Lung (tissue), 12 donors: ENCODE measurements around the gene STARD4. TPM values are rescaled to one million over a fixed set of nuclear protein-coding genes. Genes with fewer than 3 reads are reported as not detected.

Source experiments
- ATAC-seq: fragments of 200-7000 bp; cut with Tn5 transposase; one replicate; pipeline ENCODE4 v1.9.1; 2020; ENCODE audit warnings: moderate number of reproducible peaks; ENCODE audit not compliant: insufficient read depth, low FRiP score
- DNase-seq, 3 donors: peaks; one replicate each; pipeline ENCODE4 v3.0.0-alpha.2; 2013 to 2017
- H3K27ac ChIP-seq, 2 donors: one replicate each; pipeline ENCODE4 v1.5.1; 2013; ENCODE audit warnings: mild to moderate bottlenecking in 2 of 2, moderate library complexity in 2 of 2, control low read depth in 1 of 2, inconsistent platforms in 1 of 2, low read depth in 1 of 2, low read length in 1 of 2
- H3K27me3 ChIP-seq, 3 donors: one replicate each; pipeline ENCODE4 v1.5.1; 2013; ENCODE audit warnings: low read length in 2 of 3; ENCODE audit not compliant: control insufficient read depth in 3 of 3, insufficient read depth in 3 of 3
- H3K36me3 ChIP-seq, 4 donors: one replicate each; pipeline ENCODE4 v1.5.1; 2013; ENCODE audit warnings: low read length in 4 of 4, mild to moderate bottlenecking in 1 of 4, moderate library complexity in 1 of 4; ENCODE audit not compliant: control insufficient read depth in 4 of 4, insufficient read depth in 4 of 4
- H3K4me1 ChIP-seq, 5 donors: one replicate each; pipeline ENCODE4 v1.5.1; 2013; ENCODE audit warnings: low read length in 5 of 5, mild to moderate bottlenecking in 2 of 5, moderate library complexity in 1 of 5; ENCODE audit not compliant: control insufficient read depth in 5 of 5, insufficient read depth in 5 of 5
- H3K4me3 ChIP-seq: one replicate; pipeline ENCODE4 v1.5.1; 2013; ENCODE audit warnings: mild to moderate bottlenecking, control low read depth, moderate library complexity
- H3K9ac ChIP-seq, 2 donors: one replicate each; pipeline ENCODE4 v1.5.1; 2013; ENCODE audit warnings: low read length in 2 of 2, control low read depth in 1 of 2; ENCODE audit not compliant: insufficient read depth in 1 of 2
- H3K9me3 ChIP-seq, 4 donors: one replicate each; pipeline ENCODE4 v1.5.1; 2013; ENCODE audit warnings: low read length in 3 of 4, mild to moderate bottlenecking in 1 of 4, moderate library complexity in 1 of 4; ENCODE audit not compliant: control insufficient read depth in 4 of 4, insufficient read depth in 3 of 4
- WGBS, 2 donors: extraction: QIAGEN DNeasy Blood & Tissue Kit; methylation state at CpG; one replicate each; pipeline ENCODE4 v1.1.7; 2013; 5-methylcytosine and 5-hydroxymethylcytosine counted together
- polyA plus RNA-seq, 2 donors: library from polyadenylated mRNA; stranded (reverse); fragments of 200-250 nt; gene quantifications; one replicate each; pipeline ENCODE4 v1.2.1, GENCODE V29; 2013
- total RNA-seq, 2 donors: library from RNA; depleted of rRNA in 1 of 2; stranded (reverse); fragments of >200 nt in 1 of 2; gene quantifications; one replicate each; pipeline ENCODE4 v1.2.1, GENCODE V29; 2014 to 2021
- TF ChIP-seq, protein P1 (sequence below): IDR thresholded peaks from 2 replicates; pipeline ENCODE4 v1.5.1; 2012; ENCODE audit warnings: mild to moderate bottlenecking; ENCODE audit errors: control extremely low read depth, extremely low read depth
- donor health status: control.
- donor health status: control.
- donor health status: Bipolar disorder and iron deficiency.
- donor health status: healthy.
- donor health status: DM: yes; HTN: yes; CAD: no.

STARD4 gene
- total and polyA plus RNA-seq, 4 donors, result 20.0 to 90.6 (median 35.5) TPM

DNA sequence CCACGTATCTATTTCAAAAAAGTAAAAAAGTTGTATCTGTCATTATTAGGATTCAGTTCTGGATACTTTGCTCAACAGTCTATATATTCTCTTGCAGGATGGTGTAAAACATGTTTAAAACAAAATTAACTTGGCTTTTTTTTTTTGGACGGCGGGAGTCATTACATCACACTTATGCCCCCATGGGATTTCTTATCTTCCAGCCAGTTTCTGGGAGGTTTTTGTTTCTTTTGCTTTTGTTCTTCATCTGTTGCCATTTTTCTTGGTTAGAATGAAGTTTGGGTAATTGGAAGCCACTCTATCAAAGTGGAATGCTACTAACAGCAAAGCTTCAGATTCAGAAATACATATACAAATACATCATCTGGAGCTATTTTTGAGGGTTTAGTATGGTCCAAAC is 1.8 kb upstream of the STARD4 start:
- no peaks in the 10 kb centered on the region for H3K36me3 ChIP-seq
- H3K27ac ChIP-seq, result no peak overlapping the region
- H3K4me1 ChIP-seq, result peaks cover 0 to 25% (median 4%) of the 10 kb centered on the region in 5 donors
- no peak overlapping the region for H3K9ac ChIP-seq
- ATAC-seq (no peak), DNase-seq (no peak)
- 95 to 96% methylated on average over 3 of the region's 3 CpGs for WGBS, 2 donors
- TF ChIP-seq, protein P1, sequence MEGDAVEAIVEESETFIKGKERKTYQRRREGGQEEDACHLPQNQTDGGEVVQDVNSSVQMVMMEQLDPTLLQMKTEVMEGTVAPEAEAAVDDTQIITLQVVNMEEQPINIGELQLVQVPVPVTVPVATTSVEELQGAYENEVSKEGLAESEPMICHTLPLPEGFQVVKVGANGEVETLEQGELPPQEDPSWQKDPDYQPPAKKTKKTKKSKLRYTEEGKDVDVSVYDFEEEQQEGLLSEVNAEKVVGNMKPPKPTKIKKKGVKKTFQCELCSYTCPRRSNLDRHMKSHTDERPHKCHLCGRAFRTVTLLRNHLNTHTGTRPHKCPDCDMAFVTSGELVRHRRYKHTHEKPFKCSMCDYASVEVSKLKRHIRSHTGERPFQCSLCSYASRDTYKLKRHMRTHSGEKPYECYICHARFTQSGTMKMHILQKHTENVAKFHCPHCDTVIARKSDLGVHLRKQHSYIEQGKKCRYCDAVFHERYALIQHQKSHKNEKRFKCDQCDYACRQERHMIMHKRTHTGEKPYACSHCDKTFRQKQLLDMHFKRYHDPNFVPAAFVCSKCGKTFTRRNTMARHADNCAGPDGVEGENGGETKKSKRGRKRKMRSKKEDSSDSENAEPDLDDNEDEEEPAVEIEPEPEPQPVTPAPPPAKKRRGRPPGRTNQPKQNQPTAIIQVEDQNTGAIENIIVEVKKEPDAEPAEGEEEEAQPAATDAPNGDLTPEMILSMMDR, result no peak
- H3K4me3 ChIP-seq, result no peak overlapping the region
- no peaks in the 10 kb centered on the region for H3K27me3 ChIP-seq
- no peaks in the 10 kb centered on the region for H3K9me3 ChIP-seq

DNA sequence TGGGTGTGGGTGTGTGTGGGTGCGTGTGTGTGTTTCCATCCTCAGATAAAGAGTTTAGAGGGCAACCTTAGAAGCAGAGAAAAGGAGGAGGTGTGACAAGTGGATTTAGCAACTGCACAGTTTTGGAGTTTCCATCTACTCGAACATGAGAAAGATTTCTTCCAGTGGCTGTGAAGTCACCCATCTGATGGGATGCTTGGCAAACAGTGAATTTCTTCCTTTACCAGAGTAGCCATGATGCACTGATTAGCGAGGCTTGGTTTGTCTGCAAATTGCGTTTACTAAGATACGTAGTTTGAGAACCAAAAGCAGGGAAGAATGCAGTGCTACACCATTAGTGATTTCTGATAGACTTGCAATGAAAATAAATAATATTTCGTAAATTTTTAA is 791 bp upstream of the STARD4 start:
- Histone ChIP-seq H3K9ac (peak overlapping the region; percentile 60 to 88), H3K27ac (peak overlapping the region; percentile 84 to 89), H3K4me3 (peak overlapping the region; percentile 46), H3K9me3 (no peaks in the 10 kb centered on the region), H3K4me1 (peaks cover 0 to 25% (median 4%) of the 10 kb centered on the region in 5 donors), H3K27me3 (no peaks in the 10 kb centered on the region), H3K36me3 (no peaks in the 10 kb centered on the region)
- TF ChIP-seq, protein P1, result no peak
- DNase-seq, result no peak
- no peak for ATAC-seq
- 21 to 31% methylated on average over 6 of the region's 6 CpGs for WGBS, 2 donors

DNA sequence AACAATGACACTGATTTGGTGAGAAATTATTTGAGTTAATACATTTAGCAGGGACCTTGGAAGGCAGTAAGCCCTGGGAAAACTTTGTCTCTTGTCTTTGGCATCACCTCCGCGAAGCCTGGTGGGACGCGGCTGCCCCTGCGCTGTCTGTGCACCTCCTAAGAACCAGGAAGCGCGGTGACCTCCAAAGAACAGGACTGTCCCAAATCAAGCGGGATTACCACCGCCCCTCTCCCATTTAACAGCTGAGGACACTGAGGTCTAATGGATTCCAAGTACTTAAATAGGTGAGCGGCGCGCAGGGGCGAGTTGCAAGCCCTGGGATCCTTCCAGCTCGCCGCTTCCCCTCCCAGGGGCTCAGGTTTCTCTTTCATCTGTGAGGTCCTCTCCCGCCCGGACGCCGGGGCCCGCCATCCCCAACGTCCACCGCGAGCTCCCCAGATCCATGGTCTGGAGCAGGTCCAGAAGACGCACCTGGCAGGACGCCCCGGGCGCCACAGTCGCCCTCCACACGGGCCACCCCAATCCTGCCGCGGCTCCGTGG is 432 bp downstream of the STARD4 start:
- TF ChIP-seq, protein P1, result no peak
- Histone ChIP-seq H3K4me1 (peaks cover 0 to 25% (median 4%) of the 10 kb centered on the region in 5 donors), H3K4me3 (peak overlapping the region; percentile 72), H3K9me3 (no peaks in the 10 kb centered on the region), H3K36me3 (no peaks in the 10 kb centered on the region), H3K9ac (peak overlapping the region; percentile 60 to 86), H3K27me3 (no peaks in the 10 kb centered on the region), H3K27ac (peak overlapping the region; percentile 84 to 93)
- WGBS, 2 donors, result 0% methylated on average over 32 of the region's 32 CpGs
- ATAC-seq (peak; percentile 24), DNase-seq (peak in 1 of 3 donors; percentile 63)
